GM23248 (cell line): ENCODE measurements around the gene SLC46A2. TPM values are rescaled to one million over a fixed set of nuclear protein-coding genes. Genes with fewer than 3 reads are reported as not detected.

ENCODE experiments used
- DNase-seq: peaks from one replicate; pipeline ENCODE4 v3.0.0-alpha.2; 2015
- H2AFZ ChIP-seq: fragments of 200-600 bp; sonication (generic); 2 replicates; pipeline ENCODE4 v1.6.1; 2016; ENCODE audit warnings: antibody characterized with exemption
- H3F3A ChIP-seq: fragments of 200-600 bp; sonication (generic); 2 replicates; pipeline ENCODE4 v1.6.1; 2016; ENCODE audit warnings: mild to moderate bottlenecking, antibody characterized with exemption, mixed run types; ENCODE audit not compliant: insufficient read depth
- H3K27ac ChIP-seq: fragments of 200-600 bp; sonication (generic); 2 replicates; pipeline ENCODE4 v1.5.1; 2016; ENCODE audit warnings: mild to moderate bottlenecking
- H3K27me3 ChIP-seq: fragments of 200-600 bp; sonication (generic); replicated peaks from 2 replicates; pipeline ENCODE4 v1.6.1; 2016; ENCODE audit warnings: mild to moderate bottlenecking; ENCODE audit not compliant: insufficient read depth
- H3K36me3 ChIP-seq: fragments of 200-600 bp; sonication (generic); 2 replicates; pipeline ENCODE4 v1.6.1; 2016; ENCODE audit warnings: low read depth, mild to moderate bottlenecking
- H3K4me1 ChIP-seq: fragments of 200-600 bp; sonication (generic); 2 replicates; pipeline ENCODE4 v1.6.1; 2016; ENCODE audit warnings: mild to moderate bottlenecking; ENCODE audit not compliant: insufficient read depth
- H3K4me2 ChIP-seq: fragments of 200-600 bp; sonication (generic); one replicate; pipeline ENCODE4 v1.6.1; 2016; ENCODE audit warnings: mild to moderate bottlenecking; ENCODE audit not compliant: unreplicated experiment
- H3K4me3 ChIP-seq: fragments of 200-600 bp; sonication (generic); 2 replicates; pipeline ENCODE4 v1.5.1; 2016; ENCODE audit warnings: mild to moderate bottlenecking
- H3K79me2 ChIP-seq: fragments of 200-600 bp; sonication (generic); 2 replicates; pipeline ENCODE4 v1.6.1; 2016; ENCODE audit warnings: mild to moderate bottlenecking; ENCODE audit not compliant: insufficient read depth
- H3K9ac ChIP-seq: fragments of 200-600 bp; sonication (generic); 2 replicates; pipeline ENCODE4 v1.6.1; 2016; ENCODE audit warnings: mild to moderate bottlenecking
- H3K9me2 ChIP-seq: fragments of 200-600 bp; sonication (generic); 2 replicates; pipeline ENCODE4 v1.6.1; 2016; ENCODE audit warnings: mixed run types, mild to moderate bottlenecking, moderate library complexity; ENCODE audit not compliant: insufficient read depth
- H3K9me3 ChIP-seq: fragments of 200-600 bp; sonication (generic); one replicate; pipeline ENCODE4 v1.6.1; 2017; ENCODE audit warnings: low read depth
- H4K20me1 ChIP-seq: fragments of 200-600 bp; sonication (generic); 2 replicates; pipeline ENCODE4 v1.6.0; 2016; ENCODE audit not compliant: insufficient read depth
- EZH2 ChIP-seq: fragments of 200-600 bp; sonication (generic); IDR thresholded peaks from 2 replicates; pipeline ENCODE4 v1.6.1; 2018; ENCODE audit warnings: antibody characterized with exemption, mild to moderate bottlenecking; ENCODE audit not compliant: insufficient read depth, poor library complexity, severe bottlenecking
- EZH2phosphoT487 ChIP-seq: fragments of 200-600 bp; sonication (generic); IDR thresholded peaks from 2 replicates; pipeline ENCODE4 v1.6.1; 2018; ENCODE audit warnings: antibody characterized with exemption, moderate library complexity, mild to moderate bottlenecking, low read depth; ENCODE audit not compliant: insufficient read depth
- WGBS, 2 experiments: methylation state at CpG; one replicate each; pipeline ENCODE4 v1.1.6; 2015 to 2017; ENCODE audit warnings: low lambda C conversion rate in 2 of 2, low coverage in 1 of 2; ENCODE audit errors: missing lambda C conversion rate in 2 of 2; 5-methylcytosine and 5-hydroxymethylcytosine counted together
- in situ Hi-C: fragments of 300-500 bp; cut with MboI; formaldehyde crosslinking; loops from 2 replicates; pipeline ENCODE4 v1.15.0; 2020
- polyA plus RNA-seq: library from polyadenylated mRNA; unstranded; fragments of >200 nt; fragmentation: Nextera tagmentation; extraction: Ambion mirVana; gene quantifications from 2 replicates; pipeline ENCODE4 v1.2.1, GENCODE V29; 2016
- total RNA-seq: library from RNA; depleted of rRNA; stranded (reverse); fragments of >200 nt; shearing (Covaris generic); gene quantifications from 2 replicates; pipeline ENCODE4 v1.2.3, GENCODE V29; 2014

SLC46A2 gene
- total and polyA plus RNA-seq, 2 experiments from 2014 or later = not detected

DNA sequence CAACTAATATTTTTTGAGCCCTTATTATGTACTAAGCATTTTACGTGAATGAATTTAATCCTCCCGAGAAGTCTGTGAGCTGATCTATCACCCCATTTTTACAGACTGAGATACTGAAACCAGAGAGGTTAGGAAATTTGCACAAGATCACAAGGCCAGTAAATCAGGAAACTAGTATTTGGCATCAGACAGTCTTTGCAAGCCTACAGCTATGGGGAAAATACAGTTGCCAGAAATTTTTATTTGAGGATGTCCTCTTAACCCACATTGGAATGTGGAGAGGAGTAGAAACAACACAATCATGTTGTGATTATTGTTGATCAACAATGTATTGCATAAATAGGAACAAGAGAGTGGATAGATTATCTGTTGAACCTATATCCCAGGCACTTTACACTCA lies 2.3 kb upstream of the SLC46A2 start:
- Histone ChIP-seq H3K9me3 (no peaks in the 10 kb centered on the region), H3F3A (no peaks in the 10 kb centered on the region), H4K20me1 (no peaks in the 10 kb centered on the region), H3K9ac (no peak overlapping the region), H3K79me2 (no peaks in the 10 kb centered on the region), H3K9me2 (no peaks in the 10 kb centered on the region), H3K27ac (no peak overlapping the region), H3K4me3 (no peak overlapping the region), H2AFZ (no peak overlapping the region), H3K27me3 (no peaks in the 10 kb centered on the region), H3K36me3 (no peaks in the 10 kb centered on the region), H3K4me2 (no peak overlapping the region), H3K4me1 (0 out of 2 replicates have a peak, but pooled peaks cover 14% of the 10 kb centered on the region)
- in situ Hi-C loops = no loop called here
- 86 to 90% methylated on average over 2 of the region's 2 CpGs for WGBS, 2 experiments
- DNase-seq = no peak
- TF ChIP-seq EZH2phosphoT487 (no peak), EZH2 (no peak)

DNA sequence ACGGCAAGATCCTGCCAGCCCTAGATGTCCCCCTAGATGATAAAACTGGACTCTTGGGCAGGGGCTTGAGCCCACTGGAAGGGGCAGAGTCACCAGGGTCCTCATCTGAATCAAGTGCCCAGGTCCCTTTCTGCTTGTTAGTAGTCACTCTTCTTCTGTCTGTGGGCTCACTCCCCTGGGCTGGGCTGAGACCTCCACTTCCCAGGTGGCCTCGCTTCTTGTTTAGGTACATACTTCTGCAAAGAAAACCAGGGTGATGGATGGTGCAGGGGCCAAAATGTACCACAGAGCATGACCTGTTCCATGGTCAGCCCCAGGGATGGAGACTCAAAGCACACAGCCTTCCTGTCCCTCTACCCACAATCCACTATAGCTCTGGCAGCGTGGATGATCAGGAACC lies 845 bp upstream of the SLC46A2 start:
- no peak overlapping the region for H3K4me2 ChIP-seq
- no peaks in the 10 kb centered on the region for H3K36me3 ChIP-seq
- no peak for DNase-seq
- H3K27me3 ChIP-seq = no peaks in the 10 kb centered on the region
- no peak for TF ChIP-seq EZH2
- no peak for TF ChIP-seq EZH2phosphoT487
- H3F3A ChIP-seq = no peaks in the 10 kb centered on the region
- H3K4me1 ChIP-seq = 0 out of 2 replicates have a peak, but pooled peaks cover 14% of the 10 kb centered on the region
- H3K4me3 ChIP-seq = no peak overlapping the region
- no peaks in the 10 kb centered on the region for H3K9me3 ChIP-seq
- 84 to 92% methylated on average over 3 of the region's 3 CpGs for WGBS, 2 experiments
- in situ Hi-C loops = no loop called here
- H3K9ac ChIP-seq = no peak overlapping the region
- no peaks in the 10 kb centered on the region for H3K9me2 ChIP-seq
- no peak overlapping the region for H2AFZ ChIP-seq
- no peak overlapping the region for H3K27ac ChIP-seq
- no peaks in the 10 kb centered on the region for H3K79me2 ChIP-seq
- H4K20me1 ChIP-seq = no peaks in the 10 kb centered on the region

DNA sequence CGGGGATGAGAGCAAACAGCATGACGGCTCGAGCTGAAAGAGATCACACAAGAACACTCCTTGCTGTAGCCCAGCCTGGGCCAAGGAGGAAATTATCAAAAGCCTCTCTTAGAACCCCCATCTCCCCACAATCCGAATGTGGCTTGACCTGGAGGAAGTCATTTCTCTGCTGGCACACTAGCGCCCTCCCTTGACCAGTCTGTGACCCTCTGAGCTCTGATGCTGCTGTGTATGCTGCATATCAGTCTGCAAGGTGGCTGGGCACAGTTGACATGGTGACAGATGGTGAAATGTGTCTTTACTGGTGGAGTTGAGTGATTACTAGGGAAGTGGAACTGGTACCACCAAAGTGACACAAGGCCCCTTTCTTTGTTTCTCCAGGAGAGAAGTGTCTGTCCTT lies 3.3 kb downstream of the SLC46A2 start:
- H3K27ac ChIP-seq = no peak overlapping the region
- no peaks in the 10 kb centered on the region for H3K9me3 ChIP-seq
- H4K20me1 ChIP-seq = no peaks in the 10 kb centered on the region
- no peak for TF ChIP-seq EZH2phosphoT487
- TF ChIP-seq EZH2 = no peak
- no peaks in the 10 kb centered on the region for H3K79me2 ChIP-seq
- no peak overlapping the region for H2AFZ ChIP-seq
- in situ Hi-C loops = no loop called here
- peaks cover 10% of the 10 kb centered on the region for H3K4me1 ChIP-seq
- no peak overlapping the region for H3K4me2 ChIP-seq
- peaks cover 4% of the 10 kb centered on the region; the same call in 1 of the 2 replicates for H3F3A ChIP-seq
- no peak for DNase-seq
- 61 to 72% methylated on average over 5 of the region's 5 CpGs for WGBS, 2 experiments
- H3K9me2 ChIP-seq = no peaks in the 10 kb centered on the region
- no peak overlapping the region for H3K9ac ChIP-seq
- no peak overlapping the region for H3K4me3 ChIP-seq
- H3K27me3 ChIP-seq = no peaks in the 10 kb centered on the region
- H3K36me3 ChIP-seq = no peaks in the 10 kb centered on the region

DNA sequence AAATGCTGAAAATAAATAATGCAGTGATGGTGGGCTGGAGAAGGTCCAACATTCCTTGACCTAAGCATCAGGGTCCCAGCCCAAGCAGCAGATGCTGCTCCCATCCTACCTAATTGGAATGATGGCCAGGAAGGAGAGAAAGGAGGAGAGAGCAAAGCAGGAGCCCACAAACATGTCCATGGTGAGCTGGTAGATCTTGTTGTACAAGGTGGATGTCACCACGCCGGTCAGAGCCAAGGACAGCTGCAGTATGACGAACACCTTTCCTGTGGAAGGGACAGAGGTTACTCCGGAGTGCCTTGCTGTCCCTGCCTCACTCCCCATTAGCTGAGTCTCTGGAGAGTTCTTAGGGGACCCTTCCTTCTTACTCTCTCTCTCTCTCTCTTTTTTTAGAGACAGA lies 4.3 kb downstream of the SLC46A2 start:
- Histone ChIP-seq H3K4me3 (no peak overlapping the region), H3K4me1 (peaks cover 14% of the 10 kb centered on the region), H3K9me3 (no peaks in the 10 kb centered on the region), H3K27ac (no peak overlapping the region), H3F3A (peaks cover 8% of the 10 kb centered on the region; the same call in 1 of the 2 replicates), H3K79me2 (no peaks in the 10 kb centered on the region), H3K4me2 (no peak overlapping the region), H2AFZ (no peak overlapping the region), H3K9ac (no peak overlapping the region), H3K36me3 (no peaks in the 10 kb centered on the region), H3K9me2 (no peaks in the 10 kb centered on the region), H3K27me3 (no peaks in the 10 kb centered on the region), H4K20me1 (no peaks in the 10 kb centered on the region)
- DNase-seq = no peak
- in situ Hi-C loops = no loop called here
- TF ChIP-seq EZH2phosphoT487 (no peak), EZH2 (no peak)
- 94 to 100% methylated on average over 4 of the region's 4 CpGs for WGBS, 2 experiments

DNA sequence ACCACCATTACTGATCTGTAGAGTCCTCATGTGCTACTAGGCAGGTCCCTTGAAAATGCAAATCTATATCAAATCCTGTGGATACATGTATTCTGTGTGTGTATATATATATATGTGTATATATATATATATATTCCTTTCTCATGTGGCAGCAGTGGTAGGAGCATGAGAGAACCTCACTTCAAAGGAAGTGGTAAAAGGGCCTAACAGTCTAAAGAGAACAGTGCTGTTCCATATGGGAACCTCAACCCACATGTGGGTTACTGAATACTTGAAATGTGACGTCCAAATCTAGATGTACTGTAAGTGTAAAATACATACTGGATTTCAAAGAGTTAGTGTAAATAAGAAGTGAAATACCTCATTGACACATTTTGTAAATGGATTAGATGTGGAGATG lies 5.4 kb downstream of the SLC46A2 start:
- TF ChIP-seq EZH2phosphoT487 = no peak
- TF ChIP-seq EZH2 = no peak
- Histone ChIP-seq H2AFZ (no peak overlapping the region), H4K20me1 (no peaks in the 10 kb centered on the region), H3K9me3 (no peaks in the 10 kb centered on the region), H3K9me2 (no peaks in the 10 kb centered on the region), H3K4me3 (no peak overlapping the region), H3K79me2 (no peaks in the 10 kb centered on the region), H3K9ac (no peak overlapping the region), H3K27ac (no peak overlapping the region), H3K4me1 (peaks cover 24% of the 10 kb centered on the region), H3K4me2 (no peak overlapping the region), H3K36me3 (no peaks in the 10 kb centered on the region), H3F3A (peaks cover 18% of the 10 kb centered on the region; the same call in 1 of the 2 replicates), H3K27me3 (no peaks in the 10 kb centered on the region)
- WGBS, 2 experiments = 63 to 94% methylated on average over 1 of the region's 1 CpG
- DNase-seq = no peak
- in situ Hi-C loops = no loop called here
